ENCODE data around the gene SERPINE3.

DNA sequence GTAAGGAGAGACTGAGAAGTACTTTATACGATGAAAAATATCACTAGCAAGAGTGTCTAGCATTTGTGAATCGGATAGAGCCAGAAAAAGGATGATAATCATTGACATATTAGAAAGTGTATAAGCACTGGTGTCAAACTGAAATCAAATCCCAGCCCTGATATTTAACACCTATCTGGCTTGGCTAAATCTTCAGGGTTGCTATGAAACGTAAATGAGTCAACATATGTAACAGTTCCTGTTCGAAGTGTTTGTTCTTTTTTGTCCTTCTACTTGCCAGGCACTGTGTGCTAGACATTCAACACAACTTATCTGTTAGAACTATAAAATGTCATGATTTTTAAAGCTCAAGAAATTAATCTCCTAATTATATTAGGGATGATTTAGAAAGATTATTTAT, 40.8 kb downstream of the SERPINE3 start:
- TF ChIP-seq, protein P1, sequence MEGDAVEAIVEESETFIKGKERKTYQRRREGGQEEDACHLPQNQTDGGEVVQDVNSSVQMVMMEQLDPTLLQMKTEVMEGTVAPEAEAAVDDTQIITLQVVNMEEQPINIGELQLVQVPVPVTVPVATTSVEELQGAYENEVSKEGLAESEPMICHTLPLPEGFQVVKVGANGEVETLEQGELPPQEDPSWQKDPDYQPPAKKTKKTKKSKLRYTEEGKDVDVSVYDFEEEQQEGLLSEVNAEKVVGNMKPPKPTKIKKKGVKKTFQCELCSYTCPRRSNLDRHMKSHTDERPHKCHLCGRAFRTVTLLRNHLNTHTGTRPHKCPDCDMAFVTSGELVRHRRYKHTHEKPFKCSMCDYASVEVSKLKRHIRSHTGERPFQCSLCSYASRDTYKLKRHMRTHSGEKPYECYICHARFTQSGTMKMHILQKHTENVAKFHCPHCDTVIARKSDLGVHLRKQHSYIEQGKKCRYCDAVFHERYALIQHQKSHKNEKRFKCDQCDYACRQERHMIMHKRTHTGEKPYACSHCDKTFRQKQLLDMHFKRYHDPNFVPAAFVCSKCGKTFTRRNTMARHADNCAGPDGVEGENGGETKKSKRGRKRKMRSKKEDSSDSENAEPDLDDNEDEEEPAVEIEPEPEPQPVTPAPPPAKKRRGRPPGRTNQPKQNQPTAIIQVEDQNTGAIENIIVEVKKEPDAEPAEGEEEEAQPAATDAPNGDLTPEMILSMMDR (IDR thresholded peaks at IDR 0.05) = no peak
- TF ChIP-seq POLR2A (IDR thresholded peaks at IDR 0.05) (no peak), POLR2AphosphoS5 (IDR thresholded peaks at IDR 0.05) (peak; percentile 11)

Measured in prostate gland (tissue), 2 donors.